HepG2 (cell line): Measurements from ENCODE around the gene SMPD3. TPM values are rescaled to one million over a fixed set of nuclear protein-coding genes. Genes with fewer than 3 reads are reported as not detected.

Experiments used
- ADNP ChIP-seq: sonication (generic); formaldehyde crosslinking; IDR thresholded peaks from 2 replicates; pipeline ENCODE4 v1.4.0; 2020; ENCODE audit warnings: missing genetic modification reagents
- FOXC1 ChIP-seq: sonication (generic); formaldehyde crosslinking; IDR thresholded peaks from 2 replicates; pipeline ENCODE4 v1.8.0; 2022; ENCODE audit warnings: mild to moderate bottlenecking, missing genetic modification reagents, borderline replicate concordance
- GATAD1 ChIP-seq: IDR thresholded peaks from 2 replicates; pipeline ENCODE4 v1.6.1; 2016; ENCODE audit warnings: missing genetic modification reagents, missing compliant biosample characterization
- IRX3 ChIP-seq: sonication (generic); formaldehyde crosslinking; IDR thresholded peaks from 2 replicates; pipeline ENCODE4 v1.8.1; 2023; ENCODE audit warnings: mild to moderate bottlenecking, low read depth, missing genetic modification reagents, borderline replicate concordance
- SNRNP70 ChIP-seq: fragments of 200-400 bp; formaldehyde crosslinking; IDR thresholded peaks from 2 replicates; pipeline ENCODE4 v1.6.1; 2017; ENCODE audit warnings: mild to moderate bottlenecking, low read depth, low read length, moderate library complexity
- ZBTB1 ChIP-seq: sonication (generic); formaldehyde crosslinking; IDR thresholded peaks from 2 replicates; pipeline ENCODE4 v1.4.0; 2020; ENCODE audit warnings: missing genetic modification reagents, borderline replicate concordance
- ZC3H13 ChIP-seq: sonication (generic); formaldehyde crosslinking; IDR thresholded peaks from 2 replicates; pipeline ENCODE4 v1.8.1; 2023; ENCODE audit warnings: mild to moderate bottlenecking, missing genetic modification reagents, moderate library complexity
- ZNF121 ChIP-seq: sonication (generic); formaldehyde crosslinking; IDR thresholded peaks from 2 replicates; pipeline ENCODE4 v1.5.0; 2020; ENCODE audit warnings: mild to moderate bottlenecking, missing genetic modification reagents
- ZNF460 ChIP-seq: sonication (generic); formaldehyde crosslinking; IDR thresholded peaks from 2 replicates; pipeline ENCODE4 v1.5.1; 2020; ENCODE audit warnings: missing genetic modification reagents, mild to moderate bottlenecking, borderline replicate concordance
- ZNF564 ChIP-seq: sonication (generic); formaldehyde crosslinking; IDR thresholded peaks from 2 replicates; pipeline ENCODE4 v1.8.1; 2023; ENCODE audit warnings: mild to moderate bottlenecking, missing genetic modification reagents
- ZNF768 ChIP-seq: sonication (generic); formaldehyde crosslinking; IDR thresholded peaks from 2 replicates; pipeline ENCODE4 v1.4.0; 2020; ENCODE audit warnings: missing genetic modification reagents
- ZSCAN20 ChIP-seq: sonication (generic); formaldehyde crosslinking; IDR thresholded peaks from 2 replicates; pipeline ENCODE4 v1.4.0; 2020; ENCODE audit warnings: missing genetic modification reagents, mild to moderate bottlenecking, borderline replicate concordance
- polyA plus RNA-seq, 8 experiments: library from polyadenylated mRNA; depleted of rRNA in 3 of 8; stranded (reverse) in 7 of 8; unstranded in 1 of 8; fragments of >200 nt; fragmentation: Illumina TruSeq in 4 of 8; extraction: Trizol in 4 of 8; gene quantifications; 2 replicates each; pipeline versions ENCODE4 v1.2.1 to v1.2.3, GENCODE V29; 2011 to 2016; ENCODE audit warnings: low read depth in 4 of 8, missing spikeins in 1 of 8, mixed read lengths in 1 of 8; ENCODE audit not compliant: insufficient read depth in 1 of 8
- total RNA-seq, 5 experiments: library from RNA; depleted of rRNA; stranded (reverse); fragments of >200 nt; fragmentation: Illumina TruSeq; extraction: Trizol; gene quantifications; 2 replicates each; pipeline ENCODE4 v1.2.3, GENCODE V29; 2016; ENCODE audit warnings: low read depth in 1 of 5
- TF ChIP-seq, protein P1 (sequence below): sonication (generic); formaldehyde crosslinking; IDR thresholded peaks from 2 replicates; pipeline ENCODE4 v1.4.0; 2020; ENCODE audit warnings: mild to moderate bottlenecking, missing genetic modification reagents, borderline replicate concordance
- TF ChIP-seq, protein P2 (sequence below): IDR thresholded peaks from 2 replicates; pipeline ENCODE4 v1.6.1; 2016; ENCODE audit warnings: mild to moderate bottlenecking
- TF ChIP-seq, protein P3 (sequence below): sonication (generic); formaldehyde crosslinking; IDR thresholded peaks from 2 replicates; pipeline ENCODE4 v1.8.1; 2023; ENCODE audit warnings: missing genetic modification reagents, inconsistent platforms, borderline replicate concordance
- TF ChIP-seq, protein P4 (sequence below): sonication (generic); formaldehyde crosslinking; IDR thresholded peaks from 2 replicates; pipeline ENCODE4 v1.4.0; 2020; ENCODE audit warnings: missing genetic modification reagents, borderline replicate concordance
- TF ChIP-seq, protein P5 (sequence below): sonication (generic); formaldehyde crosslinking; IDR thresholded peaks from 2 replicates; pipeline ENCODE4 v1.8.1; 2023; ENCODE audit warnings: missing genetic modification reagents, mild to moderate bottlenecking, borderline replicate concordance

SMPD3 gene
- total and polyA plus RNA-seq, 2 of the 13 experiments (the other 11 are each of a cell fraction or from before 2014, with no cell fraction given), result 0.07 to 0.32 TPM

DNA sequence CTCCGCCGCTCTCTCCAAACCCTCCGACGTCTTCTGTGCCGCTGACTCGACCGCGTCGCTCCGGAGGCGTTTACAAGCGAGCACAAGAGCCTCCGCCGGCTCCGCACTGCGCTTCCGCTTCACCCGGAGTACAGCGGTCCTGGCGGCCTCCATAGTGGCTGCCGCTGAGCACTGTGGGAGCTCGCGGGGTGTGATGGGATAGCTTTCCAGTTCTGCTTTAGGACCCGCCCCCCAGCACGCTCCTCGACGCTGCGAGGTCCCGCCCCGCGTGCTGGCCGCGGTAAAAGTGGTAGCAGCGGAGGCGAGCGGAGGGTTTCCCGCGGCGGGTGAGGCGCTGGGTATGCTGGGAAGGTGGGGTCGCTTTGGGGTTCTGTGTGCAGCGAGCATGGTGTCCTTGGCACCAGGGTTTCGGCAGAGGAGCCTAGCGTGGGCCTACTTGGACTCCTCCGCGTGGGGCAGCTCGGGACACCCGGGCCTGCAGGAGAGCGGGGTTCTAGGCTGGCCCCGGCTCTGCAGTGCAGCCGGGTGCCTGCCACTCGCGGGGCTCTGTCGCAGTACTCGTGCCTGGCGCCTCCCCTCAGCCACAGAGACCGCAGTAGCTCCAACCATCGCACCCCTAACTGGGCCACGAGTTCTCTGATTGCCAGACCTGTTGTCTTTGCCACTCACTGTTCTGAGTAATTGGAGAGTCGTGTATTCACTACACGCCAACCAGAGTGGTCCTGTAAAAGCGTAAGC lies 137.4 kb downstream of the SMPD3 start, which contains the start of the genes PRMT7 and SLC7A6OS (continued):
- TF ChIP-seq, protein P1, sequence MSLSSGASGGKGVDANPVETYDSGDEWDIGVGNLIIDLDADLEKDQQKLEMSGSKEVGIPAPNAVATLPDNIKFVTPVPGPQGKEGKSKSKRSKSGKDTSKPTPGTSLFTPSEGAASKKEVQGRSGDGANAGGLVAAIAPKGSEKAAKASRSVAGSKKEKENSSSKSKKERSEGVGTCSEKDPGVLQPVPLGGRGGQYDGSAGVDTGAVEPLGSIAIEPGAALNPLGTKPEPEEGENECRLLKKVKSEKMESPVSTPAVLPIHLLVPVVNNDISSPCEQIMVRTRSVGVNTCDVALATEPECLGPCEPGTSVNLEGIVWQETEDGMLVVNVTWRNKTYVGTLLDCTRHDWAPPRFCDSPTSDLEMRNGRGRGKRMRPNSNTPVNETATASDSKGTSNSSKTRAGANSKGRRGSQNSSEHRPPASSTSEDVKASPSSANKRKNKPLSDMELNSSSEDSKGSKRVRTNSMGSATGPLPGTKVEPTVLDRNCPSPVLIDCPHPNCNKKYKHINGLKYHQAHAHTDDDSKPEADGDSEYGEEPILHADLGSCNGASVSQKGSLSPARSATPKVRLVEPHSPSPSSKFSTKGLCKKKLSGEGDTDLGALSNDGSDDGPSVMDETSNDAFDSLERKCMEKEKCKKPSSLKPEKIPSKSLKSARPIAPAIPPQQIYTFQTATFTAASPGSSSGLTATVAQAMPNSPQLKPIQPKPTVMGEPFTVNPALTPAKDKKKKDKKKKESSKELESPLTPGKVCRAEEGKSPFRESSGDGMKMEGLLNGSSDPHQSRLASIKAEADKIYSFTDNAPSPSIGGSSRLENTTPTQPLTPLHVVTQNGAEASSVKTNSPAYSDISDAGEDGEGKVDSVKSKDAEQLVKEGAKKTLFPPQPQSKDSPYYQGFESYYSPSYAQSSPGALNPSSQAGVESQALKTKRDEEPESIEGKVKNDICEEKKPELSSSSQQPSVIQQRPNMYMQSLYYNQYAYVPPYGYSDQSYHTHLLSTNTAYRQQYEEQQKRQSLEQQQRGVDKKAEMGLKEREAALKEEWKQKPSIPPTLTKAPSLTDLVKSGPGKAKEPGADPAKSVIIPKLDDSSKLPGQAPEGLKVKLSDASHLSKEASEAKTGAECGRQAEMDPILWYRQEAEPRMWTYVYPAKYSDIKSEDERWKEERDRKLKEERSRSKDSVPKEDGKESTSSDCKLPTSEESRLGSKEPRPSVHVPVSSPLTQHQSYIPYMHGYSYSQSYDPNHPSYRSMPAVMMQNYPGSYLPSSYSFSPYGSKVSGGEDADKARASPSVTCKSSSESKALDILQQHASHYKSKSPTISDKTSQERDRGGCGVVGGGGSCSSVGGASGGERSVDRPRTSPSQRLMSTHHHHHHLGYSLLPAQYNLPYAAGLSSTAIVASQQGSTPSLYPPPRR (CRISPR knock-in tag), result peak; percentile 90
- TF ChIP-seq, protein P2, sequence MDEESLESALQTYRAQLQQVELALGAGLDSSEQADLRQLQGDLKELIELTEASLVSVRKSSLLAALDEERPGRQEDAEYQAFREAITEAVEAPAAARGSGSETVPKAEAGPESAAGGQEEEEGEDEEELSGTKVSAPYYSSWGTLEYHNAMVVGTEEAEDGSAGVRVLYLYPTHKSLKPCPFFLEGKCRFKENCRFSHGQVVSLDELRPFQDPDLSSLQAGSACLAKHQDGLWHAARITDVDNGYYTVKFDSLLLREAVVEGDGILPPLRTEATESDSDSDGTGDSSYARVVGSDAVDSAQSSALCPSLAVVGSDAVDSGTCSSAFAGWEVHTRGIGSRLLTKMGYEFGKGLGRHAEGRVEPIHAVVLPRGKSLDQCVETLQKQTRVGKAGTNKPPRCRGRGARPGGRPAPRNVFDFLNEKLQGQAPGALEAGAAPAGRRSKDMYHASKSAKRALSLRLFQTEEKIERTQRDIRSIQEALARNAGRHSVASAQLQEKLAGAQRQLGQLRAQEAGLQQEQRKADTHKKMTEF, result peak; percentile 100
- TF ChIP-seq ZNF121 (CRISPR knock-in tag), result peak; percentile 80
- TF ChIP-seq ZNF564 (CRISPR knock-in tag), result peak; percentile 99
- no peak for TF ChIP-seq SNRNP70
- TF ChIP-seq, protein P3, sequence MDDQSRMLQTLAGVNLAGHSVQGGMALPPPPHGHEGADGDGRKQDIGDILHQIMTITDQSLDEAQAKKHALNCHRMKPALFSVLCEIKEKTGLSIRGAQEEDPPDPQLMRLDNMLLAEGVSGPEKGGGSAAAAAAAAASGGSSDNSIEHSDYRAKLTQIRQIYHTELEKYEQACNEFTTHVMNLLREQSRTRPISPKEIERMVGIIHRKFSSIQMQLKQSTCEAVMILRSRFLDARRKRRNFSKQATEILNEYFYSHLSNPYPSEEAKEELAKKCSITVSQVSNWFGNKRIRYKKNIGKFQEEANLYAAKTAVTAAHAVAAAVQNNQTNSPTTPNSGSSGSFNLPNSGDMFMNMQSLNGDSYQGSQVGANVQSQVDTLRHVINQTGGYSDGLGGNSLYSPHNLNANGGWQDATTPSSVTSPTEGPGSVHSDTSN (CRISPR knock-in tag), result peak; percentile 99
- TF ChIP-seq ADNP (CRISPR knock-in tag), result no peak
- peak; percentile 61; the same call in 1 of the 2 replicates for TF ChIP-seq ZNF460
- TF ChIP-seq IRX3 (CRISPR knock-in tag), result peak; percentile 99
- TF ChIP-seq GATAD1 (CRISPR knock-in tag), result peak; percentile 99
- peak; percentile 100 for TF ChIP-seq FOXC1 (CRISPR knock-in tag)
- TF ChIP-seq ZC3H13 (CRISPR knock-in tag), result peak; percentile 100
- TF ChIP-seq, protein P4, sequence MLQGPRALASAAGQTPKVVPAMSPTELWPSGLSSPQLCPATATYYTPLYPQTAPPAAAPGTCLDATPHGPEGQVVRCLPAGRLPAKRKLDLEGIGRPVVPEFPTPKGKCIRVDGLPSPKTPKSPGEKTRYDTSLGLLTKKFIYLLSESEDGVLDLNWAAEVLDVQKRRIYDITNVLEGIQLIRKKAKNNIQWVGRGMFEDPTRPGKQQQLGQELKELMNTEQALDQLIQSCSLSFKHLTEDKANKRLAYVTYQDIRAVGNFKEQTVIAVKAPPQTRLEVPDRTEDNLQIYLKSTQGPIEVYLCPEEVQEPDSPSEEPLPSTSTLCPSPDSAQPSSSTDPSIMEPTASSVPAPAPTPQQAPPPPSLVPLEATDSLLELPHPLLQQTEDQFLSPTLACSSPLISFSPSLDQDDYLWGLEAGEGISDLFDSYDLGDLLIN (CRISPR knock-in tag), result peak; percentile 99; the same call in 1 of the 2 replicates
- no peak for TF ChIP-seq ZBTB1 (CRISPR knock-in tag)
- 0 out of 2 replicates have a peak, but pooled peaks have one; percentile 60 for TF ChIP-seq ZSCAN20 (CRISPR knock-in tag)
- TF ChIP-seq ZNF768 (CRISPR knock-in tag), result peak; percentile 92
- TF ChIP-seq, protein P5, sequence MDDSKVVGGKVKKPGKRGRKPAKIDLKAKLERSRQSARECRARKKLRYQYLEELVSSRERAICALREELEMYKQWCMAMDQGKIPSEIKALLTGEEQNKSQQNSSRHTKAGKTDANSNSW (CRISPR knock-in tag), result peak; percentile 99
